Progenitor cell of endocrine pancreas (in vitro differentiated cells): ENCODE results near the gene SUSD3. TPM values are rescaled to one million over a fixed set of nuclear protein-coding genes. Genes with fewer than 3 reads are reported as not detected.

Source experiments
- DNase-seq: peaks from one replicate; pipeline ENCODE4 v3.0.0; 2021; ENCODE audit warnings: low spot score; ENCODE audit not compliant: unreplicated experiment
- H3K27ac Mint-ChIP-seq: 2 replicates; pipeline ENCODE4 v1.8.0; 2021; ENCODE audit warnings: mild to moderate bottlenecking, moderate library complexity, mixed read lengths
- H3K27me3 Mint-ChIP-seq: 2 replicates; pipeline ENCODE4 v1.8.0; 2021; ENCODE audit warnings: mixed read lengths
- H3K36me3 Mint-ChIP-seq: 2 replicates; pipeline ENCODE4 v1.8.0; 2022; ENCODE audit warnings: mixed read lengths; ENCODE audit not compliant: insufficient read depth
- H3K4me1 Mint-ChIP-seq: 2 replicates; pipeline ENCODE4 v1.8.0; 2021; ENCODE audit warnings: low read depth, mixed read lengths
- H3K4me3 Mint-ChIP-seq: 2 replicates; pipeline ENCODE4 v1.8.0; 2021; ENCODE audit warnings: low read depth, mild to moderate bottlenecking, moderate library complexity, mixed read lengths
- H3K9me3 Mint-ChIP-seq: 2 replicates; pipeline ENCODE4 v1.8.0; 2021; ENCODE audit warnings: low read depth, mixed read lengths
- total RNA-seq: library from RNA; stranded (reverse); gene quantifications from 2 replicates; pipeline ENCODE4 v1.2.1, GENCODE V29; 2021
- TF ChIP-seq, protein P1 (sequence below): fragments of 200-600 bp; sonication (generic); IDR thresholded peaks from one replicate; pipeline ENCODE4 v1.5.0; 2021; ENCODE audit warnings: antibody characterized with exemption, mild to moderate bottlenecking; ENCODE audit not compliant: unreplicated experiment

SUSD3 gene
- total RNA-seq, 1 donor from 2014 or later, result 0.43 TPM

DNA sequence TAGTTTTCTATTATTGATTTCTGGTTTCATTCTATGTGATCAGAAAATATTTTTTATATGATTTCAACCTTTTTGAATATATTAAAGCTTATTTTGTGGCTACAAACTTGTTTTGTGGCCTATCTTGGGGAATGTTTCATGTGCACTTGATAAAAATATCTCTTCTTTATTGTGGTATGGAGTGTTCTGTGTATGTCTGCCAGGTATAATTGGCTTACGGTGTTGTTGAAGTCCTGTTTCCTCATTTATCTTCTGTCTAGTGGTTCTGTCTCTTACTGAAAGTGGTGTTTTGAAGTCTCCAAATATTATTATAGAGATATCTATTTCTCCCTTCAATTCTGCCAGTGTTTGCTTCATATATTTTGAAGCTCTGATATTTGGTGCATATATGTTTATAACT lies 47.1 kb downstream of the SUSD3 start:
- Mint-ChIP-seq H3K36me3 (peaks cover 11% of the 10 kb centered on the region), H3K9me3 (peaks cover 15% of the 10 kb centered on the region), H3K4me3 (no peak overlapping the region), H3K27ac (no peak overlapping the region), H3K4me1 (no peaks in the 10 kb centered on the region), H3K27me3 (no peaks in the 10 kb centered on the region)
- no peak for DNase-seq
- TF ChIP-seq, protein P1, sequence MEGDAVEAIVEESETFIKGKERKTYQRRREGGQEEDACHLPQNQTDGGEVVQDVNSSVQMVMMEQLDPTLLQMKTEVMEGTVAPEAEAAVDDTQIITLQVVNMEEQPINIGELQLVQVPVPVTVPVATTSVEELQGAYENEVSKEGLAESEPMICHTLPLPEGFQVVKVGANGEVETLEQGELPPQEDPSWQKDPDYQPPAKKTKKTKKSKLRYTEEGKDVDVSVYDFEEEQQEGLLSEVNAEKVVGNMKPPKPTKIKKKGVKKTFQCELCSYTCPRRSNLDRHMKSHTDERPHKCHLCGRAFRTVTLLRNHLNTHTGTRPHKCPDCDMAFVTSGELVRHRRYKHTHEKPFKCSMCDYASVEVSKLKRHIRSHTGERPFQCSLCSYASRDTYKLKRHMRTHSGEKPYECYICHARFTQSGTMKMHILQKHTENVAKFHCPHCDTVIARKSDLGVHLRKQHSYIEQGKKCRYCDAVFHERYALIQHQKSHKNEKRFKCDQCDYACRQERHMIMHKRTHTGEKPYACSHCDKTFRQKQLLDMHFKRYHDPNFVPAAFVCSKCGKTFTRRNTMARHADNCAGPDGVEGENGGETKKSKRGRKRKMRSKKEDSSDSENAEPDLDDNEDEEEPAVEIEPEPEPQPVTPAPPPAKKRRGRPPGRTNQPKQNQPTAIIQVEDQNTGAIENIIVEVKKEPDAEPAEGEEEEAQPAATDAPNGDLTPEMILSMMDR, result no peak

DNA sequence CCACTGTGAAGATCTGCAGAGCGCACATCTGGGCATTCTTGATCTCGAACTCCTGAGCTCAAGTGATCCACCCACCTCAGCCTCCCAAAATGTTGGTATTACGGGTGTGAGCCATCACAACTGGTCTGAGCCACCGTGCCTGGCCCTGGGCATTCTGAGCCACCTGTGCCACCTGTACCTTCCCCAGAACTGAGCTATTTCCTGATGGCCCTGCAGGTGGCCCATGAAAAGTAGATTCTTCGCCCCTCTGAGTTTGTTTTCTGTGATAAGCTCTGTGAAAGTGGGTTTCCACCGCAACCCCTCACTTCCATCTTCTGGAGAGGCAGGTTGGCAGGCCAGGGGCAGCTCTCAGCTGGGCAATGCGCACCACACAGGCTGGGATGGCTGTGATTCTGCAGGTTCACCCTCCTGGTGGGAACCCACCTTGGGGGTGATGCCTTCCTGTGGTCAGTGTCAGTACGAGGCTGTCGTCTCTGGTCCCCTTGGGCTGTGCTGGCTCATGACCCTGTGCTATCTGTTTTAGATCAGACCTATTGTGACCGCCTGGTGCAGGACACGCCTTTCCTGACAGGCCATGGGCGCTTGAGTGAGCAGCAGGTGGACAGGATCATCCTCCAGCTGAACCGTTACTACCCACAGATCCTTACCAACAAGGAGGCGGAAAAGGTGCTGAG lies 48.8 kb downstream of the SUSD3 start:
- Mint-ChIP-seq H3K27me3 (no peaks in the 10 kb centered on the region), H3K36me3 (peaks cover 12% of the 10 kb centered on the region), H3K4me1 (no peaks in the 10 kb centered on the region), H3K4me3 (no peak overlapping the region), H3K27ac (no peak overlapping the region), H3K9me3 (peaks cover 14% of the 10 kb centered on the region)
- no peak for DNase-seq
- TF ChIP-seq, protein P1, result no peak

DNA sequence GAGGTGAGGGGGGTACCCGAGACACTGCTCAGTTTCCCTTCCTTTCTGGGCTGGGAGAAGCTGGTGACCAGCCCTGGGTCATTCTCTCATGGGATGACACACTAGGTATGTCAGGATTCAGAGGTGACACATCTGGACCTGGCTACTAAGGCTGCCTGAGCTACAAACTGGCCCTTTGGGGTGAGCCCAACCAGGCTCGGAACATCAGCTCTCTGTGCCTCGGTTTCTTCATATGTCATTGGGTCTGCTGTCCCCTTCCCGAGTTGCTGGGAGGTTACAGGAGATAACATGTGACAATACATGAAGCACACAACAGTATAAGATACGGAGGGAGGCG lies 49.3 kb downstream of the SUSD3 start:
- TF ChIP-seq, protein P1, result no peak
- Mint-ChIP-seq H3K4me1 (no peaks in the 10 kb centered on the region), H3K9me3 (peaks cover 12% of the 10 kb centered on the region), H3K27ac (no peak overlapping the region), H3K27me3 (no peaks in the 10 kb centered on the region), H3K4me3 (no peak overlapping the region), H3K36me3 (peaks cover 12% of the 10 kb centered on the region)
- no peak for DNase-seq

DNA sequence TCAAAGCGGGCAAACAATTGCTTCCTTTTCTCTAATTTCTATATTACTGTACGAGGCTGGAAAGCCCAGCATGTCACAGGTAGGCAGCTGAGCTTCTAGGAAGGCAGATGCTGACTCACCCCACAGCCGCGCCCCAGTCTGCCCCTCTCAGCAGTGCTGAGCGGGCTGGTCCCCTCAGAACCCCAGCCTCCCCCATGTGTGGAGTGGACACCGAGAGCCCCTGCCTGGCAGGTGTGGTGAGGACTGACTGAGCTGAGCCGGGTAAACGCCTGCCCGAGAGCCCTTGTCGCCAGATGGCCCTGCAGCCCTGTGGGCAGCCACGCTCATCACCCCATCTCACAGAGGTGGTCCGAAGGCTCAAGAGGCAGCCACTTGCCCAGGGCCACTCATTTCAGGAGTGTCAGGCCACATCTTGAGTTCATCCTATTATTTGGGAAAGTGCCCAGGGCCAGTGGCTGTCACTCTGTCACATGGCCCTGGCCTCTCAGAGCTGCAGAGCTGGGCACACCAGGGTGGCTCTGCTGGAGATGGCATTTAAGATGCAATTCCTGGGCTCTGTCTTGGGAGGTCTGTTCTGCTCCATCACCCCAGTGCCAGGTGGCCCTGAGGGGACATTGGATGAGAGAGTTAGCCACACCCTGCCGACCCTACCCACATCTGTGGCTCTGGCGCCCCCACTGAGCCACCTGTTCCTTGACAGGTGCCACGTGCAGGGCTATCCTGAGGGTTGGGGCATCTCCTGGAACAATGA lies 50.0 kb downstream of the SUSD3 start:
- Mint-ChIP-seq H3K27ac (no peak overlapping the region), H3K27me3 (no peaks in the 10 kb centered on the region), H3K4me1 (no peaks in the 10 kb centered on the region), H3K4me3 (no peak overlapping the region), H3K9me3 (peaks cover 11% of the 10 kb centered on the region), H3K36me3 (peaks cover 12% of the 10 kb centered on the region)
- no peak for DNase-seq
- TF ChIP-seq, protein P1, result no peak

DNA sequence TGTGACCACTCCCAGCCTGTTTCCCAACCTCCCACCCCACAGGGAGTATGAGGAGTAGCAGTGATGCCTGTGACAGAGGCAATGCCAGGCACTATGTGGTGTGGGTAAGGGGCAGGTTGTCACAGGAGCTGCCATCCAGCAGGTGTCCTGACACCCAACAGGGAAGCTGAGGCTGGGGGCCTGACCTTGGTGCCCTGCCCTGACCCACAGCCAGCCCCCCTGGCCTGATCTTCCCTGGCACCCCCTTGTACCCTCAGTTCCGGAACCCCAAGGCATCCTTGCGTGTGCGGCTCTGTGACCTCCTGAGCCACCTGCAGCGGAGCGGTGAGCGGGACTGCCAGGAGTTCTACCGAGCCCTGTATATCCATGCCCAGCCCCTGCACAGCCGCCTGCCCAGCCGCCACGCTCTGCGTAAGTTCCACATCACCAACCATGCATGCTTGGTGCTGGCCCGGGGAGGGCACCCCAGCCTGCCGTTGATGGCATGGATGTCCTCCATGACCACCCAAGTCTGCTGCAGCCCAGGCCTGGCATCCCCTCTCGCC lies 51.9 kb downstream of the SUSD3 start:
- peaks cover 4% of the 10 kb centered on the region for H3K36me3 Mint-ChIP-seq
- no peaks in the 10 kb centered on the region for H3K9me3 Mint-ChIP-seq
- no peaks in the 10 kb centered on the region for H3K4me1 Mint-ChIP-seq
- no peaks in the 10 kb centered on the region for H3K27me3 Mint-ChIP-seq
- TF ChIP-seq, protein P1, result no peak
- H3K27ac Mint-ChIP-seq, result no peak overlapping the region
- no peak overlapping the region for H3K4me3 Mint-ChIP-seq
- no peak for DNase-seq
